GM19099 (cell line): Measurements from ENCODE around the gene QKI.

Experiments
- POLR2A ChIP-seq: IDR thresholded peaks from 3 replicates; pipeline ENCODE4 v1.6.1; 2011; ENCODE audit warnings: low read depth; ENCODE audit not compliant: insufficient read length; ENCODE audit errors: extremely low read depth

QKI gene

GRCh38 chr6:163386329-163386908, 28.1 kb upstream of the QKI start:
- TF ChIP-seq POLR2A = no peak

GRCh38 chr6:163387317-163387716, 27.2 kb upstream of the QKI start:
- no peak for TF ChIP-seq POLR2A

- no peak for TF ChIP-seq POLR2A
Measured at GRCh38 chr6:163389354-163389753, 25.2 kb upstream of the QKI start.

GRCh38 chr6:163390770-163391169, 23.7 kb upstream of the QKI start:
- no peak for TF ChIP-seq POLR2A

- no peak for TF ChIP-seq POLR2A
Measured at GRCh38 chr6:163391985-163392384, 22.5 kb upstream of the QKI start.

- no peak for TF ChIP-seq POLR2A
Measured at GRCh38 chr6:163392533-163392932, 22.0 kb upstream of the QKI start.

- TF ChIP-seq POLR2A = no peak
Measured at GRCh38 chr6:163393923-163394322, 20.6 kb upstream of the QKI start.

- TF ChIP-seq POLR2A = no peak
Measured at GRCh38 chr6:163394659-163395058, 19.9 kb upstream of the QKI start.

GRCh38 chr6:163395122-163395830, 19.2 kb upstream of the QKI start:
- TF ChIP-seq POLR2A = no peak

- no peak for TF ChIP-seq POLR2A
Measured at GRCh38 chr6:163395831-163396185, 18.7 kb upstream of the QKI start.

- TF ChIP-seq POLR2A = no peak
Measured at GRCh38 chr6:163397326-163397725, 17.2 kb upstream of the QKI start.

- no peak for TF ChIP-seq POLR2A
Measured at GRCh38 chr6:163398115-163398514, 16.4 kb upstream of the QKI start.

- no peak for TF ChIP-seq POLR2A
Measured at GRCh38 chr6:163398815-163399214, 15.7 kb upstream of the QKI start.

GRCh38 chr6:163400509-163400908, 14.0 kb upstream of the QKI start:
- no peak for TF ChIP-seq POLR2A

GRCh38 chr6:163401039-163401885, 13.3 kb upstream of the QKI start:
- no peak for TF ChIP-seq POLR2A

- no peak for TF ChIP-seq POLR2A
Measured at GRCh38 chr6:163402616-163403015, 11.9 kb upstream of the QKI start.

- no peak for TF ChIP-seq POLR2A
Measured at GRCh38 chr6:163404825-163405265, 9.7 kb upstream of the QKI start.
